Measurements from ENCODE around the gene NDE1. TPM values are rescaled to one million over a fixed set of nuclear protein-coding genes. Genes with fewer than 3 reads are reported as not detected.

Gene NDE1
- total and polyA plus RNA-seq, 12 donors = 3.1 to 21.6 (median 14.7) TPM

DNA sequence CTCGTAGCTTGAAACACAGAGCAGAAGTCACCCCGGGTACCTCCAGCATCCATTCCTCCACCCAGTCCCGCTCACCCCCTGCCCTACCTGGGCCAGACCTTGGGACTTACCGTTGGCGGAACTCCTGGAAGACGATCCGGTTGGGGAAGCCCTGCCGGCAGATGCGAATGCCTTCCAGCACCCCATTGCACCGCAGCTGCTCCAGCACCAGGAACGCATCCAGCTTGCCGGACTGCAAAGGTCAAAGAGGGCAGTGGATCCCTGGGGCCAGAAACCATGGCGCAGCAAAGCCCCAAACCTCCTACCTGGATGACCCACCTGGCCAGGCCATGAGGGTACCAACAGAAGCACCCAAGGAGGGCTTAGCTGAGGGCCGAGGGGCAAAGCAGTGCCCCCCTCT lies 97.9 kb downstream of the NDE1 start:
- Histone ChIP-seq H3K27ac (no peak overlapping the region), H3K36me3 (replicated peaks in 1 of 2) (no peaks in the 10 kb centered on the region)
- 90 to 100% (median 93%) methylated on average over 4 to 14 of the region's 14 CpGs for WGBS, 4 donors

DNA sequence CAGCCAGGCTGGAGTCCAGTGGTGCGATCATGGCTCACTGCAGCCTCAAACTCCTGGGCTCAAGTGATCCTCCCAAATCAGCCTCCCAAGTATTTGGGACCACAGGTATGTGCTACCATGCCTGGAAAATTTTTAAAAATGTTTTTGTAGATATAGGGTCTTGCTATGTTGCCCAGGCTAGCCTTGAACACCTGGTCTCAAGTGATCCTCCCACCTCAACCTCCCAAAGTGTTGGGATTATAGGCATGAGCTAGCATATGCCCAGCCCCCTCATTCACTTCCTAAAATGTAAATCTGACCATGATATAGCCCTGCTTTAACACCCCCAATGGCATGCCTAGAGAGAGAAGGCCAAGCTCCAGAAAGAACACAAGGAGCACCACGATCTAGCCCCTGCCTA lies 98.6 kb downstream of the NDE1 start:
- H3K4me1 ChIP-seq (replicated peaks in 1 of 2) = no peaks in the 10 kb centered on the region
- intact Hi-C loops (cut with DNase I) = no loop called here
- H3K36me3 ChIP-seq (replicated peaks in 1 of 2) = no peaks in the 10 kb centered on the region

More for the DNA sequence above, 97.9 kb downstream of the NDE1 start:
- Histone ChIP-seq H3K27me3 (no peaks in the 10 kb centered on the region), H3K4me1 (replicated peaks in 1 of 2) (no peaks in the 10 kb centered on the region), H3K4me3 (no peak overlapping the region), H3K9me3 (replicated peaks in 1 of 3) (no peaks in the 10 kb centered on the region)
- intact Hi-C loops (cut with DNase I) = no loop called here
- no peak for DNase-seq
- TF ChIP-seq, protein P1, sequence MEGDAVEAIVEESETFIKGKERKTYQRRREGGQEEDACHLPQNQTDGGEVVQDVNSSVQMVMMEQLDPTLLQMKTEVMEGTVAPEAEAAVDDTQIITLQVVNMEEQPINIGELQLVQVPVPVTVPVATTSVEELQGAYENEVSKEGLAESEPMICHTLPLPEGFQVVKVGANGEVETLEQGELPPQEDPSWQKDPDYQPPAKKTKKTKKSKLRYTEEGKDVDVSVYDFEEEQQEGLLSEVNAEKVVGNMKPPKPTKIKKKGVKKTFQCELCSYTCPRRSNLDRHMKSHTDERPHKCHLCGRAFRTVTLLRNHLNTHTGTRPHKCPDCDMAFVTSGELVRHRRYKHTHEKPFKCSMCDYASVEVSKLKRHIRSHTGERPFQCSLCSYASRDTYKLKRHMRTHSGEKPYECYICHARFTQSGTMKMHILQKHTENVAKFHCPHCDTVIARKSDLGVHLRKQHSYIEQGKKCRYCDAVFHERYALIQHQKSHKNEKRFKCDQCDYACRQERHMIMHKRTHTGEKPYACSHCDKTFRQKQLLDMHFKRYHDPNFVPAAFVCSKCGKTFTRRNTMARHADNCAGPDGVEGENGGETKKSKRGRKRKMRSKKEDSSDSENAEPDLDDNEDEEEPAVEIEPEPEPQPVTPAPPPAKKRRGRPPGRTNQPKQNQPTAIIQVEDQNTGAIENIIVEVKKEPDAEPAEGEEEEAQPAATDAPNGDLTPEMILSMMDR (IDR thresholded peaks at IDR 0.05) = no peak
- no peak for TF ChIP-seq POLR2A (IDR thresholded peaks at IDR 0.05)

DNA sequence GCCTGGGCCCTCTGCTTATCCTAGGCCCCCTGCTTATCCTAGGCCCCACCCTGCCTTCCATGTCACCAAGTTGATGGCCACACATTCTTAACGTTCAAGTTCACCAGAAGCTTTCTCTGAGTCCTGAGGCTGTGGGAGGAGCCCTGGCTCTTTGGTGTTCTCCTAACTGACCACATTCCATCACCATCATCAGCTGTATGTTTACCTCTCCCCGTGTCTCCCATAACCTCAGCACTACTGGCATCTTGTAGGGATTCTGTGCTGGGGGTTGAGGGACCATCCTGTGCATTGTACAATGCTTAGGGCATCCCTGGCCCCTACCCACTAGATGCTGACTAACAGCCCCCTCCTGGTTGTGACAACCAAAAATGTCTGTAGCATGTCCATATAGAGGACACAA lies 99.3 kb downstream of the NDE1 start:
- Histone ChIP-seq H3K4me1 (replicated peaks in 1 of 2) (no peaks in the 10 kb centered on the region), H3K27ac (no peak overlapping the region), H3K36me3 (replicated peaks in 1 of 2) (no peaks in the 10 kb centered on the region), H3K27me3 (no peaks in the 10 kb centered on the region), H3K9me3 (replicated peaks in 1 of 3) (no peaks in the 10 kb centered on the region), H3K4me3 (no peak overlapping the region)
- WGBS, 4 donors = 58 to 72% (median 66%) methylated on average over 2 of the region's 2 CpGs
- intact Hi-C loops (cut with DNase I) = no loop called here
- DNase-seq = no peak
- TF ChIP-seq, protein P1 (IDR thresholded peaks at IDR 0.05) = no peak
- TF ChIP-seq POLR2A (IDR thresholded peaks at IDR 0.05) = no peak

More for the DNA sequence above, 98.6 kb downstream of the NDE1 start:
- no peak overlapping the region for H3K27ac ChIP-seq
- H3K27me3 ChIP-seq = no peaks in the 10 kb centered on the region
- no peaks in the 10 kb centered on the region for H3K9me3 ChIP-seq (replicated peaks in 1 of 3)
- WGBS, 4 donors = 91 to 99% (median 94%) methylated on average over 2 of the region's 2 CpGs
- DNase-seq = no peak
- no peak for TF ChIP-seq POLR2A (IDR thresholded peaks at IDR 0.05)
- TF ChIP-seq, protein P1 (IDR thresholded peaks at IDR 0.05) = no peak
- no peak overlapping the region for H3K4me3 ChIP-seq

DNA sequence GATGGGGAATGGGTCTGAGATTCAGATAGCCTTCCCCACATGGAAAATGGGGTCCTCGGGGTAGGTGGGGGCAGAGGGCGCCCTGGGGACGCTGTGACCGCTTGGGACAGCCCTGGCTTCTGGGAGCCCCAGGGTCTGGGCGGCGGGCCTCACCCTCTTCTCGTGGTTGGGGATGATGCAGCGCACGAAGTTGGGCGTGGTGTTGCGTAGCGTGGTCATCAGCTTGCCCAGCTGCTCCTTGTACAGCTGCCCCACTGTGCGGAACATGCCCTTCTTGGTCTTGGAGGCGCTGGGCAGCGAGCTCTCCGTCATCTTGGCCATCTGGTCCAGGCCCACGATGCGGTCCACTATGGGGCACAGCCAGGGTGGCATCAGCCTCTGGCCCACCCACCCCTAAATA lies 99.9 kb downstream of the NDE1 start:
- Histone ChIP-seq H3K4me3 (no peak overlapping the region), H3K27ac (no peak overlapping the region), H3K36me3 (replicated peaks in 1 of 2) (no peaks in the 10 kb centered on the region), H3K4me1 (replicated peaks in 1 of 2) (no peaks in the 10 kb centered on the region), H3K27me3 (no peaks in the 10 kb centered on the region), H3K9me3 (replicated peaks in 1 of 3) (no peaks in the 10 kb centered on the region)
- no peak for DNase-seq
- no peak for TF ChIP-seq POLR2A (IDR thresholded peaks at IDR 0.05)
- TF ChIP-seq, protein P1 (IDR thresholded peaks at IDR 0.05) = no peak
- intact Hi-C loops (cut with DNase I) = no loop called here
- WGBS, 4 donors = 86 to 93% (median 88%) methylated on average over 14 to 18 of the region's 18 CpGs
